HL-60 (cell line): ENCODE measurements around the gene ARMC9.

Experiments used
- DNase-seq, 2 experiments: peaks; one replicate each; pipeline ENCODE4 v3.0.0-alpha.2; 2010 to 2020; ENCODE audit warnings: low read depth in 1 of 2, low spot score in 1 of 2
- H3K27ac ChIP-seq: fragments of 250-450 bp; sonication (Bioruptor Pico); replicated peaks from 2 replicates; pipeline ENCODE4 v1.5.1; 2020; ENCODE audit warnings: mild to moderate bottlenecking, moderate library complexity
- H3K27me3 ChIP-seq: fragments of 250-450 bp; sonication (Bioruptor Pico); 2 replicates; pipeline ENCODE4 v1.5.1; 2021; ENCODE audit warnings: mild to moderate bottlenecking, moderate library complexity; ENCODE audit not compliant: insufficient read depth, poor library complexity, severe bottlenecking
- H3K4me3 ChIP-seq: replicated peaks from 2 replicates; pipeline ENCODE4 v1.5.1; 2011; ENCODE audit warnings: mild to moderate bottlenecking, control low read depth, low read length; ENCODE audit not compliant: insufficient read depth
- GABPA ChIP-seq: IDR thresholded peaks from 2 replicates; pipeline ENCODE4 v1.6.1; 2012; ENCODE audit warnings: low read depth
- POLR2AphosphoS5 ChIP-seq: IDR thresholded peaks from 2 replicates; pipeline ENCODE4 v1.6.1; 2012; ENCODE audit warnings: low read depth
- SPI1 ChIP-seq: IDR thresholded peaks from 2 replicates; pipeline ENCODE4 v1.6.1; 2012; ENCODE audit warnings: low read depth, mild to moderate bottlenecking, borderline replicate concordance
- TF ChIP-seq, protein P1 (sequence below): IDR thresholded peaks from 2 replicates; pipeline ENCODE4 v1.6.1; 2012; ENCODE audit warnings: low read depth; ENCODE audit not compliant: insufficient replicate concordance
- TF ChIP-seq, protein P2 (sequence below): IDR thresholded peaks from one replicate; pipeline ENCODE4 v1.5.1; 2011; ENCODE audit warnings: low read length, control low read depth, inconsistent platforms; ENCODE audit not compliant: insufficient read depth

The ARMC9 gene

DNA sequence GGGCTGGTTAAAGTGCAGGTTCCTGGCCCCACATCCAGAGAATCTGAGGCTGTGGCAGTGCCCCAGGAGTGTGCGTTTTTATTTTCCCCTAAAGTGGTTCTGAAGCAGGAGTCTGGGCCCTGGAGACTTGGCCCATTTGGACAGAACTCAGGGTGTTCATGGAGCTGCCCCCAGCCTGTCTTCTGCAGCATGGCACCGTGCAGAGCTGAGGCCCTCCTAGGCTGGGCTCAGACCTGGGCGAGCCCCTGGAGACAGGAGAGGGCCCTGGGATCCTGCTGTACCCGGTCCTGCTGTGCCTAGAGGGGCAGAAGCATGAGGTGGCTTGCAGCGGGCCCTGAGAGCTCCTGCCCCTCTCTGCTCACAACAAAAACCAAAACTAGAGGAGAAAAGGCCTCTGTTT is 138.3 kb downstream of the ARMC9 start:
- H3K27me3 ChIP-seq: no peaks in the 10 kb centered on the region
- H3K4me3 ChIP-seq: no peak overlapping the region
- H3K27ac ChIP-seq: no peak overlapping the region
- DNase-seq: no peak
- TF ChIP-seq POLR2AphosphoS5: no peak

DNA sequence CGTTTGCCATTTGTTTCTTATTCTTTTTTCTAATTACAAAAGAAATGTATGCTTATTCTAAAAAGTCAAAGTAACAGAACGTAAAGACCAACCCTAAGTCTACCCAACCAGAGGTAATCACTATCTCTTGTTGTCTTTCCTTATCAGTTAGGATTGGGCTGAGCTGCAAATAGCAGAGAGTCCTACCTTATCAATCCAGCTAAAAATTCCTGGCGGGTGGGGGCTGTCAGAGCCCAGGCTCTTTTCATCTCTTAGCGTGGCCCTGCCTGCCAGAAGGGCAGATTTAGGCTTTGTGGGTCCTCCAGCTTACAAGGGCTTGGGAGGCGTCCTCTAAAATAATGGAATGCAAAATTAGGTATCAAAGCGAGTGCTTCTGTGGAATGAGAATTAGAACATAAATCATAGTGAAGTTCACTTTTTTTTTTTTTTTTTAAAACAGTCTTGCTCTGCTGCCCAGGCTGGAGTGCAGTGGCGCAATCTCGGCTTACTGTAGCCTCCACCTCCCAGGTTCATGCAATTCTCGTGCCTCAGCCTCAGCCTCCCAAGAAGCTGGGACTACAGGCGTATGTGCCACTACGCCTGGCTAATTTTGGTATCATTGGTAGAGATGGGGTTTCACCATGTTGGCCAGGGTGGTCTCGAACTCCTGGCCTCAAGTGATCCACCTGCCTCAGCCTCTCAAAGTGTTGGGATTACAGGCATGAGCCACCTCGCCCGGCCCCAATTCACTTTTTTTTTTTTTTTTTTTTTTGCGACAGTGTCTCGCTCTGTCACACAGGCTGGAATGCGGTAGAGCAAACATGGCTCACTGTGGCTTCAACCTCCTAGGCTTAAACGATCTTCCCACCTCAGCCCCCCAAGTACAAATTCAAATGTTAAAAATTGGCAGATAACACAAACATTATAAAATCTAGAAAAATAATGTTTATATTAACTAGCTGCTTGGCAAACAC is 139.7 kb downstream of the ARMC9 start:
- TF ChIP-seq, protein P1, sequence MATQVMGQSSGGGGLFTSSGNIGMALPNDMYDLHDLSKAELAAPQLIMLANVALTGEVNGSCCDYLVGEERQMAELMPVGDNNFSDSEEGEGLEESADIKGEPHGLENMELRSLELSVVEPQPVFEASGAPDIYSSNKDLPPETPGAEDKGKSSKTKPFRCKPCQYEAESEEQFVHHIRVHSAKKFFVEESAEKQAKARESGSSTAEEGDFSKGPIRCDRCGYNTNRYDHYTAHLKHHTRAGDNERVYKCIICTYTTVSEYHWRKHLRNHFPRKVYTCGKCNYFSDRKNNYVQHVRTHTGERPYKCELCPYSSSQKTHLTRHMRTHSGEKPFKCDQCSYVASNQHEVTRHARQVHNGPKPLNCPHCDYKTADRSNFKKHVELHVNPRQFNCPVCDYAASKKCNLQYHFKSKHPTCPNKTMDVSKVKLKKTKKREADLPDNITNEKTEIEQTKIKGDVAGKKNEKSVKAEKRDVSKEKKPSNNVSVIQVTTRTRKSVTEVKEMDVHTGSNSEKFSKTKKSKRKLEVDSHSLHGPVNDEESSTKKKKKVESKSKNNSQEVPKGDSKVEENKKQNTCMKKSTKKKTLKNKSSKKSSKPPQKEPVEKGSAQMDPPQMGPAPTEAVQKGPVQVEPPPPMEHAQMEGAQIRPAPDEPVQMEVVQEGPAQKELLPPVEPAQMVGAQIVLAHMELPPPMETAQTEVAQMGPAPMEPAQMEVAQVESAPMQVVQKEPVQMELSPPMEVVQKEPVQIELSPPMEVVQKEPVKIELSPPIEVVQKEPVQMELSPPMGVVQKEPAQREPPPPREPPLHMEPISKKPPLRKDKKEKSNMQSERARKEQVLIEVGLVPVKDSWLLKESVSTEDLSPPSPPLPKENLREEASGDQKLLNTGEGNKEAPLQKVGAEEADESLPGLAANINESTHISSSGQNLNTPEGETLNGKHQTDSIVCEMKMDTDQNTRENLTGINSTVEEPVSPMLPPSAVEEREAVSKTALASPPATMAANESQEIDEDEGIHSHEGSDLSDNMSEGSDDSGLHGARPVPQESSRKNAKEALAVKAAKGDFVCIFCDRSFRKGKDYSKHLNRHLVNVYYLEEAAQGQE: no peak
- no peak for TF ChIP-seq GABPA
- TF ChIP-seq, protein P2, sequence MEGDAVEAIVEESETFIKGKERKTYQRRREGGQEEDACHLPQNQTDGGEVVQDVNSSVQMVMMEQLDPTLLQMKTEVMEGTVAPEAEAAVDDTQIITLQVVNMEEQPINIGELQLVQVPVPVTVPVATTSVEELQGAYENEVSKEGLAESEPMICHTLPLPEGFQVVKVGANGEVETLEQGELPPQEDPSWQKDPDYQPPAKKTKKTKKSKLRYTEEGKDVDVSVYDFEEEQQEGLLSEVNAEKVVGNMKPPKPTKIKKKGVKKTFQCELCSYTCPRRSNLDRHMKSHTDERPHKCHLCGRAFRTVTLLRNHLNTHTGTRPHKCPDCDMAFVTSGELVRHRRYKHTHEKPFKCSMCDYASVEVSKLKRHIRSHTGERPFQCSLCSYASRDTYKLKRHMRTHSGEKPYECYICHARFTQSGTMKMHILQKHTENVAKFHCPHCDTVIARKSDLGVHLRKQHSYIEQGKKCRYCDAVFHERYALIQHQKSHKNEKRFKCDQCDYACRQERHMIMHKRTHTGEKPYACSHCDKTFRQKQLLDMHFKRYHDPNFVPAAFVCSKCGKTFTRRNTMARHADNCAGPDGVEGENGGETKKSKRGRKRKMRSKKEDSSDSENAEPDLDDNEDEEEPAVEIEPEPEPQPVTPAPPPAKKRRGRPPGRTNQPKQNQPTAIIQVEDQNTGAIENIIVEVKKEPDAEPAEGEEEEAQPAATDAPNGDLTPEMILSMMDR: no peak
- no peak for TF ChIP-seq SPI1
- no peak for TF ChIP-seq POLR2AphosphoS5
- H3K27ac ChIP-seq: no peak overlapping the region
- DNase-seq: no peak
- H3K27me3 ChIP-seq: no peaks in the 10 kb centered on the region
- no peak overlapping the region for H3K4me3 ChIP-seq

DNA sequence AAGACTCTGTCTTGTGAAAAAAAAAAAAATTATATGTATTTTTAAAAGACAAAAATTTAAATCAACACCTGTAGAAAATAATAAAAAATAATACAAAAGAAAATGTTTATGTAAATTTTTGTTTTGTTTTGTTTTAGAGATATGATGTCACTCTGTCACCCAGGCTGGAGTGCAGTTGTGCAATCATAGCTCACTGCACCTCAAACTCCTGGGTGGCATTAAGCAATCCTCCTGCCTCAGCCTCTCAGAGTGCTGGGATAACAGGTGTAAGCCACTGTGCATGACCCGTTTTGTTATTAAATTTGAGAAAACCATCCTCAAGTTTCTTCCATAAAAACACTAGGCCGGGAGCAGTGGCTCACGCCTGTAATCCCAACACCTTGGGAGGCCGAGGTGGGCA is 140.9 kb downstream of the ARMC9 start:
- DNase-seq: peak; percentile 55 to 62
- Histone ChIP-seq H3K27me3 (no peaks in the 10 kb centered on the region), H3K4me3 (no peak overlapping the region), H3K27ac (no peak overlapping the region)
- TF ChIP-seq SPI1 (no peak), POLR2AphosphoS5 (no peak), GABPA (no peak)
- TF ChIP-seq, protein P2: no peak
- TF ChIP-seq, protein P1: no peak

DNA sequence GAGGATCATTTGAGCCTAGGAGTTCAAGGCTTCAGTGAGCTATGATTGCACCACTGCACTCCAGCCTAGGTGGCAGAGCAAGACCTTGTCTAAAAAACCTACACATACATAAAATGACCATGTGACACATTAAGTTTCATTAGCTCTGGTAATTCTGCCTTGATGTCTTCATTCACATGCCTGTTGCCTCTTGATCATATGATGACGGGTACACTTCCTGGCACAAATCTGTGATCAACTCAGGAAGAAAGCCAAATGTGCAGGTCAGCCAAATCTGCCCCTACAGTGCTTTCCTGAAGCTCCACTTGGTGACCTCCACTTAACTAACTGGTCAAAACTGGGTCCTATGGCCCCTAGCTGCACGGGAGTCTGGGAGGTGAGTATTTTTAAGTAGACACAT is 142.7 kb downstream of the ARMC9 start:
- DNase-seq: no peak
- TF ChIP-seq, protein P2: no peak
- no peak for TF ChIP-seq GABPA
- no peak for TF ChIP-seq SPI1
- no peak for TF ChIP-seq POLR2AphosphoS5
- TF ChIP-seq, protein P1: no peak

More for the DNA sequence above, 142.7 kb downstream of the ARMC9 start:
- H3K4me3 ChIP-seq: no peak overlapping the region
- H3K27ac ChIP-seq: no peak overlapping the region
- no peaks in the 10 kb centered on the region for H3K27me3 ChIP-seq
